Measurements from ENCODE around the gene GLDN.

GRCh38 chr15:51386960-51387698 is 45.7 kb downstream of the GLDN start:
- TF ChIP-seq TP53 (CRISPR knock-in tag; IDR thresholded peaks at IDR 0.05), result no peak
- no peak for TF ChIP-seq MAX (IDR thresholded peaks at IDR 0.05)
- TF ChIP-seq HMGXB4 (CRISPR knock-in tag; IDR thresholded peaks at IDR 0.05; ENCODE audit: borderline replicate concordance), result no peak
- TF ChIP-seq SREBF2 (IDR thresholded peaks at IDR 0.05), result no peak
